HL-60 (cell line): Measurements from ENCODE around the gene LRRC58.

Source experiments
- DNase-seq, 2 experiments: peaks; one replicate each; pipeline ENCODE4 v3.0.0-alpha.2; 2010 to 2020; ENCODE audit warnings: low read depth in 1 of 2, low spot score in 1 of 2
- H3K27ac ChIP-seq: fragments of 250-450 bp; sonication (Bioruptor Pico); replicated peaks from 2 replicates; pipeline ENCODE4 v1.5.1; 2020; ENCODE audit warnings: mild to moderate bottlenecking, moderate library complexity
- H3K27me3 ChIP-seq: fragments of 250-450 bp; sonication (Bioruptor Pico); 2 replicates; pipeline ENCODE4 v1.5.1; 2021; ENCODE audit warnings: mild to moderate bottlenecking, moderate library complexity; ENCODE audit not compliant: insufficient read depth, poor library complexity, severe bottlenecking
- H3K4me3 ChIP-seq: replicated peaks from 2 replicates; pipeline ENCODE4 v1.5.1; 2011; ENCODE audit warnings: mild to moderate bottlenecking, control low read depth, low read length; ENCODE audit not compliant: insufficient read depth
- CTCF ChIP-seq: IDR thresholded peaks from one replicate; pipeline ENCODE4 v1.5.1; 2011; ENCODE audit warnings: low read length, control low read depth, inconsistent platforms; ENCODE audit not compliant: insufficient read depth
- GABPA ChIP-seq: IDR thresholded peaks from 2 replicates; pipeline ENCODE4 v1.6.1; 2012; ENCODE audit warnings: low read depth
- POLR2AphosphoS5 ChIP-seq: IDR thresholded peaks from 2 replicates; pipeline ENCODE4 v1.6.1; 2012; ENCODE audit warnings: low read depth
- REST ChIP-seq: IDR thresholded peaks from 2 replicates; pipeline ENCODE4 v1.6.1; 2012; ENCODE audit warnings: low read depth; ENCODE audit not compliant: insufficient replicate concordance
- SPI1 ChIP-seq: IDR thresholded peaks from 2 replicates; pipeline ENCODE4 v1.6.1; 2012; ENCODE audit warnings: low read depth, mild to moderate bottlenecking, borderline replicate concordance

LRRC58 gene

GRCh38 chr3:120393761-120394160 lies 44.6 kb upstream of the LRRC58 start:
- TF ChIP-seq POLR2AphosphoS5 (no peak), CTCF (no peak), REST (no peak), GABPA (no peak), SPI1 (no peak)
- DNase-seq = no peak
- no peaks in the 10 kb centered on the region for H3K27me3 ChIP-seq
- no peak overlapping the region for H3K4me3 ChIP-seq
- no peak overlapping the region for H3K27ac ChIP-seq

DNA sequence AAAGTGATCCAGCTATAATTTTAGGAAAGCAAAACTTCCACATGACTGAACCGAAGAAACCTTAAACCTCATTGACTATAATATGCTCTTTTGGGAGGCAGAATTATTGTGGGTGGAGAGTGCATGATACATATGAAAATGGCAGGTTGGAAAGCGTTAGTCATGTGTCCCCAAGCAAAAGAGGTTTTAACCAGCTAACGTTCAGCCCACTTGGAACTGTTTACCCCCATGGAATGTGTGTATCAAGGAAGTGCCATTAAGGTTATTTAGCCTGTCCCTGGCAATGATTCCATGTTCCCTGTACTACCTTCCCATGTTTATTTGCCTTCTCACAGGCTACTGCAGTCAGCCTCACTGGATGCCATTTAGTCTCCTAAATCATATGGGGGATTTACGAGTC lies 44.1 kb upstream of the LRRC58 start:
- no peak for DNase-seq
- no peaks in the 10 kb centered on the region for H3K27me3 ChIP-seq
- TF ChIP-seq CTCF (no peak), SPI1 (no peak), GABPA (no peak), REST (no peak), POLR2AphosphoS5 (no peak)
- H3K4me3 ChIP-seq = no peak overlapping the region
- no peak overlapping the region for H3K27ac ChIP-seq

- Histone ChIP-seq H3K27ac (no peak overlapping the region), H3K4me3 (no peak overlapping the region), H3K27me3 (no peaks in the 10 kb centered on the region)
- TF ChIP-seq REST (no peak), SPI1 (no peak), GABPA (no peak), POLR2AphosphoS5 (no peak), CTCF (no peak)
- DNase-seq = no peak
Measured at GRCh38 chr3:120382941-120383447, 33.8 kb upstream of the LRRC58 start.
